ENCODE data around the gene CACHD1. TPM values are rescaled to one million over a fixed set of nuclear protein-coding genes. Genes with fewer than 3 reads are reported as not detected.

Gene CACHD1
- polyA plus RNA-seq (ENCODE audit: insufficient read length): 13.0 TPM

- peak; percentile 88 for DNase-seq
Measured at GRCh38 chr1:64469977-64470664, at the start of gene CACHD1. TSS of gene CACHD1 (plus strand) at chr1:64470129. CDS start at chr1:64470745, 616 bp downstream.

DNA sequence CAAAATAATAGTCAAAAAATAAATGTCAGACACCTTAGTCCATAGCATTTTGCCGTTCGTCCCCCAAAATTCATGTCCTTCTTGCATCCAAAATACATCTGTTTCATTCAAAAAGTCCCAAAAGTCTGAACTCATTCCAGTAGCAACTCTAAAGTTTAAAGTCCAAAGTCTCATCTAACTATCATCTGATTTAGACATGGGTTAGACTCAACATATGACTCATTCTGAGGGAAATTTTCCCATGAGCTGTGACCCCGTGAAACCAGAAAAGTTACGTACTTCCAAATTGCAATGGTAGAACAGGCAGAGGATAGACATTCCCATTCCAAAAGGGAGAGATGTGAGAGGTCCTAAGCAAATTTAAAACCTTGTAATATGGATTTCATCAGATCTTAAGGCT lies 48.6 kb upstream of the CACHD1 start:
- no peak for DNase-seq

- no peak for DNase-seq
Measured at GRCh38 chr1:64423526-64423925, 46.4 kb upstream of the CACHD1 start.

DNA sequence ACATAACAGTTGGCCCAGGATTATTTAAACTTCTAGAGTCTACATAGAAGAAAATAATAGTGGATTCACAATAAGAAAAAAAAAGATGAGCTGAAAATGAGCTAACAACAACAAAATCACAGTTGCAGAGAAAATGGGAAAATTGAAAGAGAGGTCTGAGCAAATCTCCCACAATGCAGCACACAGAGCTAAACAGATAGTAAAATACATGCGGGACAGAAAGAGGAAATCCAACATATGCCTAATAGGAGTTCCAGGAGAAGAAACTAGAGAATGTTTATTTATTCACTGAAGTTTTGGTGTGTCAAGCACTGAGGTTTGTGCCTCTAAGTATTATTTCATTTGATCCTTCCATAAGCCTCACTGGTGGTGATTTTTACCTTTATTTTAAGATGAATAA lies 45.5 kb upstream of the CACHD1 start:
- DNase-seq: no peak

- no peak for DNase-seq
Measured at GRCh38 chr1:64425521-64425920, 44.4 kb upstream of the CACHD1 start.

- no peak for DNase-seq
Measured at GRCh38 chr1:64426681-64427080, 43.2 kb upstream of the CACHD1 start.

- no peak for DNase-seq
Measured at GRCh38 chr1:64427879-64428278, 42.0 kb upstream of the CACHD1 start.

GRCh38 chr1:64433308-64433707 lies 36.6 kb upstream of the CACHD1 start:
- no peak for DNase-seq

- DNase-seq: no peak
Measured at GRCh38 chr1:64433747-64434146, 36.2 kb upstream of the CACHD1 start.

- no peak for DNase-seq
Measured at GRCh38 chr1:64435000-64435399, 34.9 kb upstream of the CACHD1 start.

DNA sequence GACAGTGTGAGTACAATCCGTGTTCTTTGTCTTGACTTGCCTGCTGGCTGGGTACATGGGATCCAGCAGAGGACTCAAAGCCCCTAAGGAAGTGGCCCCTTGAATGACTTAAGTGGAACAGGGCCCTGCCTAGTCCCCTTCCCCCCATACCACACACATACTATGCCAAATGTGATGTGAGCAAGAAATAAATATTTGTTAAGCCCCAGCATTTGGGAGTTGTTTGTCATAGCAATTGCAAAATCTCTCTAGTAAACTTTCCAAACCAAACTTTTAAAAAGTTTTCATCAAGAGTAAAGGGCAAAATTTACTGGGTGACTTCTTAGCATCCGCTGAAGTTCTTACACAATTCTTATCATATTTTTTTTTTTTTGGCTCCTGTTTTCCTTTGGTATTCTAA lies 32.5 kb upstream of the CACHD1 start:
- DNase-seq: no peak

GRCh38 chr1:64440183-64440826 lies 29.6 kb upstream of the CACHD1 start:
- DNase-seq: no peak

- DNase-seq: no peak
Measured at GRCh38 chr1:64451440-64451839, 18.5 kb upstream of the CACHD1 start.

- no peak for DNase-seq
Measured at GRCh38 chr1:64453688-64454087, 16.2 kb upstream of the CACHD1 start.

- no peak for DNase-seq
Measured at GRCh38 chr1:64458915-64459314, 11.0 kb upstream of the CACHD1 start.

DNA sequence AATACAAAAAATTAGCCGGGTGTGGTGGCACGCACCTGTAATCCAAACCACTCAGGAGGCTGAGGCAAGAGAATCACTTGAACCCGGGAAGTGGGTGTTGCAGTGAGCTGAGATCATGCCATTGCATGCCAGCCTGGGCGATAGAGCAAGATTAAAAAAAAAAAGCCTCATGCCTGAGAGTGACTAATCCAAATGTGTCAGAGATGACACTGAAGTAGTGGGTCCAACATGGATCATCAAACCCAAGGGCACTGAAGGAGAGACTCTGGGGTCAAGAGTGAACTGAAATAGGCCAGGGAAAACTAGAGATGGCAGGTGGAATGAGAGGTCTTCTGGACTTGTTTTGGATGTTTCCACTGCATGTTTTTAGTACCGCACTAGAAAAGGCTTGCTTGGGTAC lies 10.2 kb upstream of the CACHD1 start:
- DNase-seq: no peak

DNA sequence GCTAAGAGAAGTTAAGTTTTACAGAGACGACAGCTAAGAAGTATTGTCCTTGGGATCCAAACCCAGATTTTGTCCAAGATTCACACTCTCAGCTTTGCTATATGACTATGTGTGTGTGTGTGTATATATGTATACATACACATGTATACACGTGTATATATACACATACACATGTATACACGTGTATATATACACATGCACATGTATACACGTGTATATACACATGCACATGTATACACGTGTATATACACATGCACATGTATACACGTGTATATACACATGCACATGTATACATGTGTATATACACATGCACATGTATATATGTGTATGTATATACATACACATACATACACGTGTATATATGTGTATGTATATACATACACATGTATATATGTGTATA lies 3.9 kb upstream of the CACHD1 start:
- no peak for DNase-seq

DNA sequence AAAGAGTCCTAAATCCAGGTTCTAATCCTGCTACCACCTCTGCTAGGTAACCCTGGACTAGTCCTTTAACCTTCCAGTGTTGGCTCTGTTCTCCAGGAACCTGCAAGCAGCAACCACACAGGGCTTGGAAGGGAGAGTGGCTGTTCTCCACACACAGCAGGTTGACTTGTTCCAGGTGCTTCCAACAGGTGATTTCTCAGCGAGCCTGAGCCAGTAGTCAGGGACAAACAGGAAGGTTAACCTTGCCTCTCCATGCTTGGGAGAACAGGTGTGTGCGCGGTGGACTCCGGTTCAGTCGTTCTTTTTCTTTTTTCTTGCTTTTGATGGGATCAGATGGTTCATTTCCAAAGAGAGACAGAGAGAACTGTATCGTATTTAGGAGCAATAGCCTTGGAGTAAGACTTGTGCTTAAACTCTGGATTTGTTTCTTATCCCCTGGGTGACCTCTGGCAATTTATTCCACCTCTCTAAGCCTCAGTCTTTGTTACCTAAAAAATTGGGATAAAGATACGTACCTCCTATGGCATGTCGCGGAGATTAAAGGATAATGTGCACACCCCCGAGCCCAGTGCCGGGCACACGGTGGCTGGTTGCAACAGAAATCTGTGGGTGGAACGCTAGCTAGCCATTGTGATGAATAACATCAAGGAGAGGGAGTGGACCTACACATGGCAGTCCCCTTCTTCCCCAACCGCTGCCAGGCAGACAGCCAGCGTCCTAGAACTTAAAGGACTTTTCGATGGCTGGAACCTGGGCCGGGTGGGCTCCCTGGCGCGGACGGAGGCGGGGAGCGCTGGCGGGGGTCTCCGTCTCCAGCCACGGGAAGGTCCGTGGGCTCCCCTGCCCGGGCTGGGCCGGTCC lies 583 bp upstream of the CACHD1 start:
- peak; percentile 21 for DNase-seq

- peak; percentile 43 for DNase-seq
Measured at GRCh38 chr1:64470665-64471217, 812 bp downstream of the CACHD1 start.

DNA sequence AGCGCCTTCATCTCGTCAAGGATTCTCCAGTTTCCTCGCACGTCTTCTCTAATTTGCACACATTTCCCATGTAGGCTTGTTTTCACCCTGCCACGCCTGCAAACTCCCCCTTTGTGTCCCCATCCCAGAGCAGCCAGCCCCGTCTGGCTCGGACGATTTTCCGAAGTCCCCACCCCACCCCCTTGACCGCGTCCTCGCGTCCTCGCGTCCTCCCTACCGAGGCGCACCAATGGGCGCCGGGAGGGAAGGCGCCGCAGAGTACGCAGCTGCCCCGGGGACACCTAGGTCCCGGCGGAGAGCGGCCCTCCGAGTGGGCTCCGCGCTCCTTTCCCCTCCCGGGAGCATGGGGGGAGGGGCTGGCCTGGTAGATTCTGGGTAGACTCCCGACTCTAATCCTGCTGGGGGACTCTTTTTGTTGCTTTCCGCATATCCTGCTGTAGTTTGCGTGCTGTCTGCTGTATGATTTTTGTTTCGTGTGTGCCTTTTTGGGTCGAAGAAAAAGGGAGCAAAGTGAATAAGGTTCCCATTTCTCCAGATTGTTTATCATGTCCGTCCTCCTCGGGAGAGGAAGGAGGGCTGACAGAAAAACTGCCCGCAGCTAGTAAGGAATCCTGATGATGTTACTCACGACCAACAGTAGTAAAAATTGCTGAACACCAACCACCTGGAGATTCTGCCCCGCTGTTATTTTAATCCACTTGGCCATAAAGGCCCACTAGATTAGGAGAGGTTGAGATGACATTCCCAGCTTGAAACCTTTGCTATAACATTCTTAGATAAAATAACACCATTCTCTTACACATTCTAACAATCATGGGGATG lies 1.5 kb downstream of the CACHD1 start:
- DNase-seq: peak; percentile 66

DNA sequence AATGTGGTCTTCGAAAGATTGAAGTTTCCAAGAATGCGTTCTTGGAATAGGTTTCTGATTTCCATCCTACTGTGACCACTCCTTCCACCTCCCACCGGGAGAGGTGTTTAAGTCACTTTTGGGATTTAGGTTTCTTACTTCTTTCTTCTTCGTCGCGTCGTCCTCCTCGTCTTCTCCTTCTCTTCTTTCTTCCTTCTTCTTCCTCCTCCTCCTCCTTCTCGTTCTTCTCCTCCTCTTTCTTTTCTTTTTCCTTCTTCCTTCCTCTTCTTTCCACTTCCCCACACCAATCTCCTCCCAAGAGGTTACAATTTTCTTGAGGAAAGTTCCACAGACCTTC lies 2.1 kb downstream of the CACHD1 start:
- DNase-seq: peak; percentile 22

DNA sequence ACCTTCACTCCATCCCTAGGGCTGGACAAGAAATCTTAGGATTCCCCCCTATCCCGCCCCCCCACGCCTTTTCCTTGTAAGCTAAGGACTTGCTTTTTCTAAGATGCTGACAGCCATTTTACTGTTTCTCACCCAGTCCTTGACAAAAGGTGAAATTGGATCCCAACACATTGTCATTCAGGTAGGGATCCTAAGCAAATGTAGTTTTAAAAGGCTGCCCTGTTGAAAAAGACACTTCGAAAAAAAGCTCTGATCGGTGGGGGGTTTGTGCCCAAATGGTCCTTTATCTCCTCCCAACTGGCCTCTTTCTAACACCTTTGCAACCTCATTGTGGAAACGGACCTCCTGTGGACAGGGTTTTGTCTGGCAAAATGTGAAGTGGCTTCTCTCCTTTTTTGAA lies 2.9 kb downstream of the CACHD1 start:
- no peak for DNase-seq
